ENCODE results near the gene DMXL2. TPM values are rescaled to one million over a fixed set of nuclear protein-coding genes. Genes with fewer than 3 reads are reported as not detected.

Gene DMXL2
- total and polyA plus RNA-seq, 2 experiments from 2014 or later, result 10.5 to 31.4 TPM

DNA sequence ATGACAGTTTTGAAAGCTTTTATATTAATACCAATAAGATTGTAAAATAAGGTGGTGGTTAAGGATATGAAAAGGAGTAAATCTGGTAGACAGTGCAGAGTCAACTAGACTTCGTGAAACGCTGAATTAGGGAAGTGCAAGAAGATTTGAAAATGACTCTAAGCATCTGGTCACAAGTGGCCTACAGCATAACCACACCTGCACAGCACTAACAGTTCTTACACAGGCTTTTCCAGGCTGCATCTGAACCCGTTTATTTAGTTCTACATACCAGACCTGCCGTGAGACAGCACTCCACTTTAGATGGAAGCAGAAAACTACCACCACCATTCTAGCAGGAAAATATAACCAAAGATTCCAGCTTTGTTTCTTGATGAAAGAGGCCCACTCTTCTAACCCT, 1.9 kb downstream of the DMXL2 start:
- Histone ChIP-seq H3K79me2 (peaks cover 55% of the 10 kb centered on the region), H4K20me1 (ENCODE audit: insufficient read depth, poor library complexity, severe bottlenecking) (no peaks in the 10 kb centered on the region), H3K27me3 (no peaks in the 10 kb centered on the region), H2AFZ (peak overlapping the region; percentile 95), H3K4me2 (peak overlapping the region; percentile 91), H3K4me1 (ENCODE audit: insufficient read depth) (peaks cover 8% of the 10 kb centered on the region), H3K9me3 (ENCODE audit: low read depth) (no peaks in the 10 kb centered on the region), H3K27ac (no peak overlapping the region), H3K9me2 (replicated peaks; ENCODE audit: insufficient read depth) (no peaks in the 10 kb centered on the region), H3K36me3 (replicated peaks; ENCODE audit: insufficient read depth, low read depth) (no peaks in the 10 kb centered on the region), H3K4me3 (peak overlapping the region; percentile 0)
- DNase-seq (ENCODE audit: low spot score), result peak; percentile 13
- TF ChIP-seq EZH2 (IDR thresholded peaks at IDR 0.05; ENCODE audit: borderline replicate concordance), result no peak
- TF ChIP-seq, protein P1, sequence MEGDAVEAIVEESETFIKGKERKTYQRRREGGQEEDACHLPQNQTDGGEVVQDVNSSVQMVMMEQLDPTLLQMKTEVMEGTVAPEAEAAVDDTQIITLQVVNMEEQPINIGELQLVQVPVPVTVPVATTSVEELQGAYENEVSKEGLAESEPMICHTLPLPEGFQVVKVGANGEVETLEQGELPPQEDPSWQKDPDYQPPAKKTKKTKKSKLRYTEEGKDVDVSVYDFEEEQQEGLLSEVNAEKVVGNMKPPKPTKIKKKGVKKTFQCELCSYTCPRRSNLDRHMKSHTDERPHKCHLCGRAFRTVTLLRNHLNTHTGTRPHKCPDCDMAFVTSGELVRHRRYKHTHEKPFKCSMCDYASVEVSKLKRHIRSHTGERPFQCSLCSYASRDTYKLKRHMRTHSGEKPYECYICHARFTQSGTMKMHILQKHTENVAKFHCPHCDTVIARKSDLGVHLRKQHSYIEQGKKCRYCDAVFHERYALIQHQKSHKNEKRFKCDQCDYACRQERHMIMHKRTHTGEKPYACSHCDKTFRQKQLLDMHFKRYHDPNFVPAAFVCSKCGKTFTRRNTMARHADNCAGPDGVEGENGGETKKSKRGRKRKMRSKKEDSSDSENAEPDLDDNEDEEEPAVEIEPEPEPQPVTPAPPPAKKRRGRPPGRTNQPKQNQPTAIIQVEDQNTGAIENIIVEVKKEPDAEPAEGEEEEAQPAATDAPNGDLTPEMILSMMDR (IDR thresholded peaks at IDR 0.05; ENCODE audit: poor library complexity), result no peak
- no peak for TF ChIP-seq EZH2phosphoT487 (IDR thresholded peaks at IDR 0.05; ENCODE audit: low read depth, severe bottlenecking, unreplicated experiment)
- 57% methylated on average over 4 of the region's 4 CpGs for WGBS (ENCODE audit: low lambda C conversion rate, missing lambda C conversion rate)

DNA sequence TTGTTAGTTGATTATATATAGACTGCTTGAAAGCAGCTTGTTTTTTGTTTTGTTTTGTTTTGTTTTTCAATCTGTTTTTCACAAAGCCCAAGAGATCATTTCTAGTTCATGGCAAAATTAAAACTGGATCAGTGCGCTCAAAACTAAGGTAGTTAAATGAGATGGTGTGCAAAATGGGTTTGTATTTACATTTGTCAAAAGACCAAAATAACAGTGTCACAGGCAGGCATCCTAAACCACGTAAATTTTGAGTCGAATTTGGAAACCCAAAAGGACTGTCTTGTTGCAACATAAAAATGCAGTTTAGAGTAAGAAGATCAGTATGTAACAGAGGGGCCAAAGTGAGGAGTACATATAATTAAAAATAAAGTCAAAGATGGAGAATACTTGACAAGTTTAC, 2.4 kb downstream of the DMXL2 start:
- H3K27me3 ChIP-seq, result no peaks in the 10 kb centered on the region
- 91% methylated on average over 3 of the region's 3 CpGs for WGBS (ENCODE audit: low lambda C conversion rate, missing lambda C conversion rate)
- H3K9me3 ChIP-seq (ENCODE audit: low read depth), result no peaks in the 10 kb centered on the region
- H3K9me2 ChIP-seq (replicated peaks; ENCODE audit: insufficient read depth), result no peaks in the 10 kb centered on the region
- no peaks in the 10 kb centered on the region for H4K20me1 ChIP-seq (ENCODE audit: insufficient read depth, poor library complexity, severe bottlenecking)
- no peaks in the 10 kb centered on the region for H3K36me3 ChIP-seq (replicated peaks; ENCODE audit: insufficient read depth, low read depth)
- TF ChIP-seq, protein P1 (IDR thresholded peaks at IDR 0.05; ENCODE audit: poor library complexity), result no peak
- TF ChIP-seq EZH2 (IDR thresholded peaks at IDR 0.05; ENCODE audit: borderline replicate concordance), result no peak
- TF ChIP-seq EZH2phosphoT487 (IDR thresholded peaks at IDR 0.05; ENCODE audit: low read depth, severe bottlenecking, unreplicated experiment), result no peak
- H2AFZ ChIP-seq, result no peak overlapping the region
- H3K4me2 ChIP-seq, result peak overlapping the region; percentile 91
- H3K4me1 ChIP-seq (ENCODE audit: insufficient read depth), result peaks cover 8% of the 10 kb centered on the region
- H3K27ac ChIP-seq, result no peak overlapping the region
- peaks cover 60% of the 10 kb centered on the region for H3K79me2 ChIP-seq
- no peak for DNase-seq (ENCODE audit: low spot score)
- peak overlapping the region; percentile 0 for H3K4me3 ChIP-seq

DNA sequence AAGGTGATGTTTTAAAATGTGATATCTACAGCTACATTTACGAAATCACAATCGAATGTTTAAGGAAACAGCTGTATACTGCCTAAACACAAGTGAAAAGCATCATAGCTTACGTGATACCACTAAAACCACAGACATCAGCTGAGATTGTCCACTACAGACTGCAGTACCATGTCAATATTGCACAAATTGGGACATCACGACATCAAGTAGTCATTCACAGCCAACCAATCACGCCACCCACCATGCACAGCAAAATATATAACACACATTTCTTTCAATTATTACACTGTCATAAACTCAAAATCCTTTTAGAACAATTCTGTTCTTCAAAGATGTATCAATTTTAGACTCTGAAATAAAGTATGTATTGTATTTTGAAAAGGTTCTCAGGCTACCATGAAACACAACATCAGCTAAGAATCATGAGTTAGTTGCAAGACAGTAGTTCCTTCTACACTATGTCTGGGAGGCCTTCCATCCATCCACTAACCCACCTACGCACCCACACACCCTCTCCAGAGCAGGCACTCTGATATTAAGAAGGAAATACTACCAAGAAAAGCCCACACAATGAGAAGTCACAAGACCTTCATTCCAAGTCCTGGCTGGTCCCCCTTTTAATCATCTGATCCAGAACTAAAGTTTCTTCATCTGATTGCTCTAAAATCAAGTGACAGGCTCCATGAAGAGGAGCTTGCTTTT, 3.1 kb downstream of the DMXL2 start:
- Histone ChIP-seq H3K4me1 (ENCODE audit: insufficient read depth) (peaks cover 8% of the 10 kb centered on the region), H3K36me3 (replicated peaks; ENCODE audit: insufficient read depth, low read depth) (no peaks in the 10 kb centered on the region), H4K20me1 (ENCODE audit: insufficient read depth, poor library complexity, severe bottlenecking) (no peaks in the 10 kb centered on the region), H3K4me2 (no peak overlapping the region), H3K9me2 (replicated peaks; ENCODE audit: insufficient read depth) (no peaks in the 10 kb centered on the region), H3K4me3 (no peak overlapping the region), H3K79me2 (peaks cover 67% of the 10 kb centered on the region), H3K9me3 (ENCODE audit: low read depth) (no peaks in the 10 kb centered on the region), H3K27ac (no peak overlapping the region), H3K27me3 (no peaks in the 10 kb centered on the region), H2AFZ (no peak overlapping the region)
- TF ChIP-seq EZH2phosphoT487 (IDR thresholded peaks at IDR 0.05; ENCODE audit: low read depth, severe bottlenecking, unreplicated experiment) (no peak), EZH2 (IDR thresholded peaks at IDR 0.05; ENCODE audit: borderline replicate concordance) (no peak)
- no peak for DNase-seq (ENCODE audit: low spot score)
- WGBS (ENCODE audit: low lambda C conversion rate, missing lambda C conversion rate), result 94% methylated on average over 6 of the region's 6 CpGs

DNA sequence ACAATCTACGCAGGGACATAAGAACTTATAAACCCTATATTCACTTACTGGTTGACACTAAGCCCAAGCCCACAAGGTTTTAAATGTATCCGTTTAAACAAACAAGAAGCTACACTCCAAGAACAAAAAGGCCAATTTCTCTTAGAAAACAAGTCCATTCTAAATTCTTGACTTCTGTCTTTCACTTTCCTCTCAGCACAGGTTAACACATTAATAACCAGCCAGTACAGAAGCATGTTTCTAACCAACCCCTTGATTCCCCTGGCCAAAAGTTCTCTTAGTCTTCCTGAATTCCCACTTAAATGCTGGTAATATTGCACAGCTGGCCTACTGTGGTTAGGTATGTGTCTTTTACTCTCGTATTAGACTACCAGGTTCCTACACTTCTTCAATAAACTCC, 4.7 kb downstream of the DMXL2 start:
- H3K4me2 ChIP-seq, result no peak overlapping the region
- H3K4me3 ChIP-seq, result no peak overlapping the region
- H3K79me2 ChIP-seq, result peaks cover 75% of the 10 kb centered on the region

More for the DNA sequence above, 4.7 kb downstream of the DMXL2 start:
- no peaks in the 10 kb centered on the region for H4K20me1 ChIP-seq (ENCODE audit: insufficient read depth, poor library complexity, severe bottlenecking)
- no peaks in the 10 kb centered on the region for H3K9me2 ChIP-seq (replicated peaks; ENCODE audit: insufficient read depth)
- no peaks in the 10 kb centered on the region for H3K36me3 ChIP-seq (replicated peaks; ENCODE audit: insufficient read depth, low read depth)
- no peaks in the 10 kb centered on the region for H3K27me3 ChIP-seq
- no peak for DNase-seq (ENCODE audit: low spot score)
- WGBS (ENCODE audit: low lambda C conversion rate, missing lambda C conversion rate), result 95% methylated on average over 3 of the region's 3 CpGs
- no peak overlapping the region for H3K27ac ChIP-seq
- no peak overlapping the region for H2AFZ ChIP-seq
- H3K9me3 ChIP-seq (ENCODE audit: low read depth), result no peaks in the 10 kb centered on the region
- no peak for TF ChIP-seq EZH2phosphoT487 (IDR thresholded peaks at IDR 0.05; ENCODE audit: low read depth, severe bottlenecking, unreplicated experiment)
- no peak for TF ChIP-seq EZH2 (IDR thresholded peaks at IDR 0.05; ENCODE audit: borderline replicate concordance)
- TF ChIP-seq, protein P1 (IDR thresholded peaks at IDR 0.05; ENCODE audit: poor library complexity), result no peak
- peaks cover 8% of the 10 kb centered on the region for H3K4me1 ChIP-seq (ENCODE audit: insufficient read depth)

All from hepatocyte (in vitro differentiated cells).